Activated T-cell treated with anti-CD3 and anti-CD28 coated beads, Interleukin-2, amount 50 U/mL, for 1 hour (primary cell): Measurements from ENCODE around the gene SCNM1.

ENCODE experiments used
- DNase-seq: peaks from one replicate; pipeline ENCODE4 v3.0.0-alpha.2; 2020

SCNM1 gene, protein sequence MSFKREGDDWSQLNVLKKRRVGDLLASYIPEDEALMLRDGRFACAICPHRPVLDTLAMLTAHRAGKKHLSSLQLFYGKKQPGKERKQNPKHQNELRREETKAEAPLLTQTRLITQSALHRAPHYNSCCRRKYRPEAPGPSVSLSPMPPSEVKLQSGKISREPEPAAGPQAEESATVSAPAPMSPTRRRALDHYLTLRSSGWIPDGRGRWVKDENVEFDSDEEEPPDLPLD

DNA sequence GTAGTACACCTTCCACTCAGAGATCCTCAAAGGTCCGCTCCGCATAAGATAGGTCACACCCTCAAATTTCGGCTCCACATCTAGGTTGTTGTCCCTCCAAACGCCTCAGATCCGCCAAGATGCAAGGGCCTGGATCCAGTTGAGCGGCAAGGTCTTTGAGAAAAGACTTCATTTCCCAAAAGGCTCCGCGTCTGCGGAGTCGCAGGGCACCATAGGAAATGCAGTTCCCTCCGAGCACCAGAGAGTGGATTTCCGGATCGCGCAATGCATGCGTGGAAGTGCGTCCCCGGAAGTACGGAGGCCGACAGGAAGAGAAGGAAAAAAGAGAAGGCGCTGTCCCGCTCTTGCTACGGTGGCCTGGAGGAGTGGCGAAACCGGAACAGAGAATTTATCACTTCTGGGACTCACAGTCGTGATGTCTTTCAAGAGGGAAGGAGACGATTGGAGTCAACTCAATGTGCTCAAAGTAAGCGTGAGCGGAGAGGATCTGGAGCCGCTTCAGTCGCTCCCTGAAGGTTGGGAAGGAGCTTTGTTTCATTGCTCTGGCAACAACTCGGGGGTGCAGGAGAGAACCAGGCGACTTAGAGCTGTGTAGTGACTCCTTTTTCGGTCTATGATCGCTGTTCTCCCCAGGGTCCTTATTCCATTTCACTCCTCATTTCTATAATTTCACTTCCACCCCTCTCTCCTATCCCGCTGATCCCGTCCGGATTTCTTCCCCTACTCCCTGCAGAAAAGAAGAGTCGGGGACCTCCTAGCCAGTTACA is at the start of gene SCNM1, which contains the start of gene LYSMD1:
SCNM1 (plus strand) TSS at position 407 of the 767 bp plus-strand sequence; CDS start at position 416, 9 bp downstream.
LYSMD1 (minus strand) TSS at position 165 of the 767 bp plus-strand sequence. CDS start 644 bp downstream, outside the sequence.
- DNase-seq = peak; percentile 90

DNA sequence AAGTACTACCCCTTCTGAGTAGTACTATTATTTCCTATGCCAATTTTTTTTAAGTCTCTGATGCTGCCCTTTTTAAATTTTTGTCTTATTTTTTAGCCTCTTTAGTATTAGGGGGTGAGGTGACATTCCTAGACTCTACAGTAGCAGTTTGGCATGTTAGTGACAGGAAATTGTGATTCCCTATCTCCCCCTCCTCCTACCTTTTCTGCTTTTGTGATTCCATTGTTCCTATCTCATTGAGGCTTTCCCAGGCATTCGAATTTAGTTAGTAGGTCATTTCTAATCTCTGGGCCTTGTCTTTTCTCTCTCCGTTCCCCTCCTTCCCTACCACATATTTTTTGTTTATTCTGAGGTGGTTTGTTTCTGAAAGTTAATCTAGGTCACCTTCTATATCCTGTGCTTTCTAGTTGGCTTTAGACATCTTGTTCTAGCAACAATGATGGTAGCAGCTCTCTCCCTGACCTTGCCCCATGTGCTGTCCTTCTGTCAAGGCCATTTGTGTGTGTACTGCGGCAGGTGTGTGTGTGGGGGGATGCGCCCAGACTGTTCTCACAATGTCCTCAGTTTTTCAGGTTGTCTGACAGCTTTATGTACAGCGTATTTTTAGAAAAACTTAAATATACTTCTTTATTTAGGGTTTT is 41.1 kb upstream of the SCNM1 start:
- no peak for DNase-seq

DNA sequence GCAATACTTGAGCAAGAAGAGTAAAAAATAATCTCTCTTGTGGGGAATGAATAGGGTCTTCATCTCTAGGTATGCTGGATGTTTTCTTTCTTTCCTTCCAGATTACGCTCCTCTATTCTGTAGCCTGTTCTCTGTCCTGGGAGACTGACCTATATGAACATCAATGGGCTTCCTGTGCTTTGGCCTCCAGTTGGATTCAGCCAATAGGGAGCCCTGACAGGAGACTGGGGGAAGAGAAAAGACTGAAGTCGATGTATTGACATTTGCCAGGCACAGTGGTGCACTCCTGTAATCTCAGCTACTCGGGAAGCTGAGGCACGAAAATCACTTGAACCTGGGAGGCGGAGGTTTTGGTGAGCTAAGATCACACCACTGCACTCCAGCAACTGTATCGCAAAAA is 37.1 kb upstream of the SCNM1 start:
- no peak for DNase-seq

DNA sequence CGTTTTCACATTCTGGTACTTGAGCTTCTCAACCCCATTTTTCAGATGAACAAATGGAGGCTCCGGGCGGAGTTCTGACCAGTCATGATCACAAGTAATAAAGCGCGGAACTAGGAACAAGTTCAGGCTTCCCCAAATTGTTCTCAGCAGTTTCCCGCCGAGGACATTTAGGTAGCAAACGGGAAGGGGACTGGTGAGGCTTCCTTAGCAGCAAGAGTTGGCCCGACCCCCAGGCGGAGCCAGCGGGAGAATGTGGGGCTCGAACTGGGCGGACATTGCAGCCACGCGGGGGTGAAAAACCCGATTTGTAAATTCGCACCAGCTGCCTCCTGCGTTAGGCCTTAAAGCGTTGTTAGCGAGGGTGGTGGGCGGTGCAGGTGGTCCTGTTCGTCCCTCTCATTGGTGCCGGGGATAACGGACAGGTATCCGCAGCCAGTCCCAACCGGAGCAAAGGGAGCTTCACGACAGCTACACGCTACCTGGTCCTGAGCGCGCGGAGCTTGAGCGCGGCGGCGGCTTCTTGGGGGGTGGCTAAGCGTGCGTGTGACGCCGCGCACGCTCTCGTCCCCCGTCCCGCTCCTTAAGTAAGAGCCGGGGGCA is 34.9 kb upstream of the SCNM1 start:
- DNase-seq = peak; percentile 76

DNA sequence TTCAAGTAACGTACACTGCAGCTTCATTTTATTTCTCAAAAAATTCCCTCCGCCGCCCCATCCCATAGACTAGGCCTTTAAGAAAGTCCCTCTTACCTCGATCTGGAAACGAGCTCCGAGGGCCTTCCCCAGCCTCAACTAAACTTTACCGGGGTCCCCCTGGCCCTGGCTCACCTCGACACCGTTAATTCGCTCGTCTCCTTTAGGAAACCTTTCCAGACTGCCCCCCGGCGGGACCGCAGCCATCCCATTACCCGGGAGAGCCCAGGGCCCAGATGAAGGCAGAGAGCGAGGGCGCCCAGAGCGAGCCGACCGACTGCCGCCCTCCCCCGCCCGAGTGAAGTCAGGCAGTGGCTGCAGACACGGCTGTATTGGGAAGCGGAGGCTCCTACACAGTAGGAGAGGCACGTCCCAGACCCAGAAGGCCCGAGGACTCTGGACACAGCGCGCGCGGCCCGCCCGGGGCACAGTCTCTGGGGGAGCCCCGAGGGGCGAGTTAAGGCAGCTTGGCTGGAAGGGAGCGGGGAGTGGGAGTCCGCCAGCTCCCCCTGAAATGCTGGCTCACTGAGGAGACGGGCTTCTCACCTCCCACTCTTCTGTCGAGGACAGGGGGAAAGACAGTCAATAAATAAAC is 34.1 kb upstream of the SCNM1 start:
- no peak for DNase-seq

DNA sequence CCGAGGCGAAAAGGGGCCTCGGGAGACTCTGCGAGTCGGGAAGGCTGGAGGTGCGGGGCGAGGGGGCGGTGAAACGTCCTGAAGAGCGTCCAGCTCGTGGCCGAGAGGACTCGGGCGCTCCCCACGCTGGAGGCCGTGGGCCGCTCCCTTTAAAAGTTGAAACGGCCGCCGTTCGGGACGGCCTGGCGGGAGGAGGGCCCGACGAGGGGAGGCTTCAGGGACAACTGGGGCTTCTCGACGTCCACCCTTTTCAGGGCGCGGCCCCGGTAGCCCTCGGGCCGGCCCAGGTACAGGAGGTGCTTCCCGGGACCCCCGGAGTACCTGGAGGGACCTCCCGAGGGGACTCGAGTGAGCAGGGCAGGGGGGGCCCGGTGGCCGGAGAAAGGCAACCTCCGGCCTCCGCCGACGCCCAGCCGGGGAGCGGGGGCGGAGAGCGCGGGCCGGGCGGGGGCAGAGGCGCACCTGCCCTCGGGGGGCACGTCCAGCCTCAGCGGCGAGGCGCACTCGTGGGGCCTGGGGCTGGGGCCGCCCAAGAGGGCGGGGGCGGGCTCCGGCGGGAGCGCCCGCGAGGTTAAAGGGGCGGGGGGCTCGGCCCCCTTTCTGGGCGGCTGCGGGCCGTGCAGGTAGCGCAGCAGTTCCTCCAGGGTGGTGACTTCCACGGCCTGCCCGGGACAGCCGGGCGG is 33.5 kb upstream of the SCNM1 start:
- no peak for DNase-seq

DNA sequence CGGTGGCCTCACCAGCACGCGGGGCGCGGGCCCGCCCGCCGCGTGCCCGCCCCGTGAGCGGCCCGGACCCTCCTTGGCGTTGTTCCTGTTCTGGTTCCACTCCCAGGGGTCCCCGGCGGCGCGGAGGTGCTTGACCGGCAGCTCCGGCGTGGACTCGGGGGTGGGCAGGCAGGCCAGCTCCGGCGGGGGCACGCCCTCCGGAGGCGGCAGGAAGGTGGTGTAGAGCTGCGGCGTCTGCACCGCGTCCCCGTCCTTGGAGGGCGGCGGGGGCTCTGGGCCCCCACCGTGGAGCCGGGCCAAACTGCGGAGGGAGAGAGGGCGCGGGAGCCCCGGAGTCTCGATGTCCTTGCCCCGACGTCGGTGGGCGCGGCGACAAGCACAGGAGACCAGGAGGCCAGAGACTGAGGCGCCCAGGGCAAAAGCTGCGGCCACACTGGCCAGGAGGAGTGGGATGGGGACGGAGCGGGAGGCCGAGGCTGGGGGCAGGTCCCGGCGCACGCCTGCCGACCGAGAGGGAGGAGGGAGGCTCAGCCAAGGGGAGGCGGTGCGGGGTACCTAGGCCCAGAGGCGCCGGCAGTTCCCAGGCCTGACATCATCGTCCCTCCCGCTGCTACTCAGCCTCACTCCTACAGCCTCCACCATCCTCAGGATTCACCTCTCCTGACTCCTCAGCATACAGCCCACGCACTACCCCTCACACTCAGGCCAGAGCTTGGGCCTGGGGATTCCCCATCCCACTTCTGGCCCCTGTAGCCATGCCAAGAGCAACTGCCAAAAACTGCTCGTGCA is 32.7 kb upstream of the SCNM1 start:
- no peak for DNase-seq

DNA sequence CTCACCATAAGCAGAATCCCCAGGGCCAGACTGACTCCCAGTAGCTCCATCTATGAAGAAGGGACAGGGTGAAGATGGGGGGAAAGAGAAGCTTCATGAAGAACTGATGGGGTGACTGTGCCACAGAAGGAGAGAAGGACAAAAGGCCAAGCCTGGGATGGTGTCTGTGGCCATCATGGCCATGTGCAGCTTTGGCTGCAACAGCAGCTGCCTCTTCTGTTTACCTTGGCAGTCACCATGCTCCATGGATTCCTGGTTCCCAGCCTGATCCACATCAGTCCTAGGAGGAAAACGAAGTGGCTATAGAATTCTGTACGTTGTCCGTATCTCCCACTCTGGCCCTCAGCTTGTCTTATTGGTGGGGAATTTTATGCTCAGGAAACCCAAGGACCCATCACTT is 31.5 kb upstream of the SCNM1 start:
- DNase-seq = no peak

DNA sequence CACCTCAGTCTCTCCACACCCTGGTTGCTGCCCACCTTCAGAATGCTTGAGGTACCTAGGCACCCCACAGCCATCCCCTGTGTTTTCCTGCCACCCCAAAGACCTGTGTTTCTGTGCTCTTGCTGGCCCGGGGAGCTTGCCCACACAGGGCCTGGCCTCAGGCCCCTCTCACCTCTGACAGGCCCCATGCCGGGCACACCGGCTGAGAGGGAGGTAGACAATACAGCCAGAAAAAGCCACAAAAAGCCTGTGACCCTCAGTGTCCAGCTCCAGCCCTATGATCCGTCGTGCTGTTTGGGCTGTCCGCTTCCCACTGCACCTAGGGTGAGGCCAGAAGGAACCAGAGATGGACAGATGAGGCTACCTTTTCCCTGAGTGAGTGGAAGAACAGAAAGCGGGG is 31.0 kb upstream of the SCNM1 start:
- no peak for DNase-seq

DNA sequence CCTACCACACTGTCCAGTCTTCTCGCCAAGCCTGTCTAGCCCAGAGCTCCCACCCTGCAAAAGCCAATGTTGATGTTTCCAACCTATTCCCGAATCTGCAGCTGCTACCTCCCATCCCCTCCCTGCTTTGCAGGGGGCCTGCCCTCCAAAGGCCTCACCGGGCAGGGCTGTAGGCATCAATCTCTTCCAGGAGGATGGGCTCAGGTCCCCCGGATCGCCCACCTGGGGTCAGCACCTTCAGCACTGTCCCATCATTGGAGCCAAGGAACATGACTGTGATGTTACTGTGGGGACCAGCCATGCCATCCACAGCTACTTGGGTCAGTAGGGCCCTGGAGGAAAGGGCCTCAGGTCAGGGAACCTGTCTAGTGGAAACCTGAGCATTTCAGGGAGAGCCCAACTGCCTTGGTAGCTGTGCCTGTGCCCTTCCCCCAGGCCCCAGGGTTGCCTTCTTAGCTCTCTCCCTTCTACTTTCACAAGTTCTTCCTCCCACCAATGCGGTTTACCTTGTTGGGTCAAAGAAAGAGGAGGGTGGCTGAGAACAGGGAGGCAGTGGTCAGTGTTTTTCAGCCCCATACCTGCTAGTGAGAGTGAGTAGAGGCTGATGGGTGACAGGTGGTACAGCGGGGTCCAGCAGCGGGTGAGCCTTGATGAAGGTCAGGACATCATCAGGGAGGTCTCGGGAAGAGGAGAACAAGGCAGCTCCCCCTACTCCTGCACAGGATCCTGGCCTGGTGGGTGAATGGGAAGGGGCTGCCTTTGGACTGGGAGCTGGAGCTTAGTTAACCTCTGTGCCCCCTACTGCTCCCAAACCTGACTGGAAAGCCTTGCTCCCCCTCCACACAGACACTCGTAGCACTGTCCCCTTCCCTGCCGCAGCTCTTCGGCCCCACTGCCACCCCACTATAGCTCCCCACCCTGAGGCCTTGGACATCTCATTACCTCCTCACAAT is 30.2 kb upstream of the SCNM1 start:
- no peak for DNase-seq

DNA sequence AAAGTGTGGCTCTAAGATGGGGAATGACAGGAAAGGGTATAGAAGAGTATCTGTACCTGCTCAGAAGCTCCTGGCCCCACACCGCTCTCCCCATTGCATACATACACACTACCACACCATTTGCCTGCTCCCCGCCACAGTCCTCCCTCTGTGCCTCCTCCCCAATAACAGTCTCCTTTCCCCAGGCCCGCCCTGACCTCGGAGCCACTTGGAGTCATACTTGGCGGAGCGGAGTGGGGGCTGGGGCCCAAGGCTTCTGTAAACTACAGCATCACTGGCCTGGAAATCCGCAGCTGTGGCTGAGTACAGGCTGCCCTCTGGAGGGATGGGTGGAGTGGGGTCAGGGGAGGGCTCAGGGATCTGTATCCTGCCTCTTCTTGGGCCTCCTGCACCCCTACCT is 28.2 kb upstream of the SCNM1 start:
- DNase-seq = no peak

DNA sequence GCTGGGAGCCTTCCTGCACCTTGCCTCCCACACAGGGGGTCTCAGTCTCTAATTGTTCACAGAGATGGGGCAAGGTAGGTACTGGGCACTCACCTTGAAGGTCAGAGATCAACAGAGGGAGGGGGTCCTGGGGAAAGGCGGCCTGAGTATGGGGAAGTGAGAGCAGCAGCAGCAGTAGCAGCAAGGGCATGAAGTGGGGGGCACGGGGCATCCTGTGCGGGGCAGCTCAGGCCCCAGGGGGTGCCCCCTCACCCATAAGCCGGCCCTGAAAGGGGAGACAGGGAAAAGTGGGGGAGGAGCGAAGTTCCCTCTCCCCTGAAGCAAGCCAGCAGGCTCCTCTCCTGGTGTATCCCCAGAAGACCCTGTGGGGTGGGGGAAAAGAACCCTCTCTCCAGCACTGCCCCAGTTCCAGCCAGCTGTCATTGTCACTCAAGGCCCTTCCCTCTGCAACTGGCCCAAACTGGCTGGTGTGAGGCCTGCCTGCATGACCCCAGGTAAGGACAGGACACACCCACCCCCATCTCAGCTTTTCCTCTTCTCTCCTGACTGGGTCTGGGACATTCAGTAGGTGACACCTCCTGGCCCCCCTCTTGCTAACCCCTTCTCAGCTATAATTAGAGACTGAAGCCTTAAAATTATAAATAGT is 23.4 kb upstream of the SCNM1 start:
- DNase-seq = no peak

DNA sequence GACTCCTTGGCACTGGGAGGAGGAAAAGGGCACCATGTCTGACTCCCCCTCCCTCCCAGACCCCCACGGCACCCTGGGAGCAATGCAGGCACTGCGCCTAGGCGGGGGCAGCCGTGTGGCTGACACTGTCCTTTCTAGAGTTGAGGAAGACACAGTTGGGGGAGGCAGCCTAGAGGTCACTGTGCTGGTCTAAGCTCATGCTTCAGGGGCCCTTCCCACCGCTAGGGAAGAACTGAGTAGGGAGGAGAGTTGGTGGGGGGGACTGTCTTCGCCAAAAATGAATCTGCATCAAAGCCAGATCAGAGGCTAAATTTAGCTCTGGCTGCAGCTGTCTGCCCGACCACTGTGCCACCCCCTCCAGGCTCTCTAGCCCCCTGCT is 22.9 kb upstream of the SCNM1 start:
- no peak for DNase-seq

DNA sequence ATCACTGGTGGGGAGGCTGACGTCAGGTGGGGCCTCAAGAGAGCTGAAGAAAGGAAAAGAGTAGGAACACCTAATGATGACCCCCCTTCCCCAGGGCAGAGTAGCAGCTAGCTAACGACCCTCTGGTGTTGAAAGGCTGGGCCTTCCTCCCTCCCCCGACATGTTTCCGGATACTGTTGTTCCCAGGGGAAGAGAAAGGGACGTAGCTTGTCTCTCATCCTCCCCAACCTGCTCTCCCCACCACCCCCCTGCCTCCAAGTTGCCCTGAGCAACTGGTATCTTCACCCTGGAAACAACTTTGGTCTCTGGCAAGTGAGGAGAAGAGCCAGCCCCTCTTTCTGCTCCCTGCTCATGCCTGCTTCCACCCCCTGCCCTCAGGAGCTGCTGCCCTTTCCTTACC is 22.0 kb upstream of the SCNM1 start:
- no peak for DNase-seq

DNA sequence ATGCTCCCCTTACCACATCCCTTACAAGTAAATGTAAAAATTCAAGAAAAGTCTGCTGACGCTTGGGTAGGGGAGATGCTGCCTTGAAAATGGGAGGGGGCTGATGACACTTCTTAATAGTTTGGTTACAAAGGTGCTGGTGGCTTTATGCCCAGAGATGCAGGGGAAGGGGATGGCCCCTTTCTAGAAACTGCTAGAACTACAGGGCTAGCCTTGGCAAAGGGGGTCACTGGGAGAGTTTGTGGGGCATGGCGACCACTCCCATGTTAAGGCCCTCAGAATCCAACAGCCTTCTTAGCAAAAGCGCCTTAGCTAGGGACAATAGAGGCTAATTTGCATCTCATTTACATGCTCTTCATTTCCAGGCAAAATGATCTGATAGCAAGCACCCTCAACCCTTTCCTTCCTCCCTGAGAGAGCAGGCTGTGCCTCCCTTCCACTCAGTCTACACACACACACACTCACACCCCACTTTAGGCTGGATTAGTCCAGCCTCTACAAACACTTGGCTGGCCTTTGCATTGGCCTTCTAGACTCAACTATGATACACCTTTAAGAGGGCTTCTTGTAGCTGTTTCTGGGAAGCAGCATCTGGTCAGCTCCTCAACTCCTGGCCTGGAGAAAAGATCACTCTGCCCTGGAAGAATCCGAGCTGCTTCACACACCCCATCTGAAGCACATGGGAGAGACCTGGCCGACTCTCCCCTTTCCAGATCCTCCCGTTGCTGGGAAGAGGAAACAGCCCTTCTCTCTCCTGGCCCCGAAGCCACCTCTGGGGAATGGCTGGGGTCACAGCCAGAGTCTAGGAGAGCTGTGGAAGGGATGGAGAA is 21.3 kb upstream of the SCNM1 start:
- no peak for DNase-seq

DNA sequence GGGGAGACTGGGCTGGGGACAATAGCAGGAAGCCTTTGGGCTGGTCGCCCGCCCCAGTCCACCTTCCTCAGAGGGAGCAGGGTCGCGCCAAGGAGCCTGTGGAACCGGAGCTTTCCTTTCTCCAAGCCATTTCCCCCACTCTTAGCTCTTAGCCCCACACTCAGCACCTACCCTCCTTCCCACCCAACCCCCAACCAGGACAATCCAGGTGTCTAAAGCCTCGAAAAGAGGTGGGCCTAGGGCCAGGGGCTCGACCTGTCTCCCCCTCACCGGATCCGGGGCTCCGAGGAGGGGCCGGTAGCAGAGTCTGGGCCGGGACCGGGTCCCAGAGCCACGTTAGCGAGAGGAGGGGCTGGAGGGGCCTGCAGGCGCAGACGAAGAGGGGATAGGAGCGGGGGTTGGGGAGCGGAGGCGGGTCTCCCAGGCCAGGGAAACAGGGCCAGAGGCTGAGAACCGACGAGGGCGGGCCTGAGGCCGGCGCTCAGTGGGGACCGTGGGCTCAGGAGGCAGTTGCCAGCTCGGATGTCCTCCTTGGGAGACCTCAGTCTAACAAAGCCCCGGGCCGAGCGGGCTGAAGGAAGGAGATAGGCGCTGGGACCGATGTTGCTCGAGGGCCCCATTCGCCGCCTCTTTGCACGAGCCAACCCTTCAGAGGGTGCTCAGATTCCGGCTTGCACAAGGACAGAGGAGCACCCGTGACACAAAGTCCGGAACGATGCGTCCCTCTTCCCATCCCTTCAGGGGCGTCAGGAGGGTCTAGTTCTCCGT is 20.5 kb upstream of the SCNM1 start:
- DNase-seq = peak; percentile 38

DNA sequence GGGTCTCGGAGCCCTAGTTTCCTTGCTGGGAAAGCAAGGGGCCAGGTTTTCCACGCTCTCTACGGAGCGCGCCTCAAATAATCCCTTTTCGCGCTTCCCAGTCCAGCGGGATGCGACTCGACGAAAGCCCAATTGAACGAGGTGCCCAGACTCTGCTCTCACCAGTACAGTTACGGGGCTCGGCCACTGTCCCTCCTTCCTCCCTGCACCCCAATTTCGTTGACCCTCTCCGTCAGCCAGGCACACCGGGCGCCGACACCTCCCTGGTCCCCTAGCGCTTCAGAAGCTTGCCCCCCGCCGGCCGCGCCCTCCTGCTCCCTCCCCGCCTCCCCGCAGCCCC is 19.9 kb upstream of the SCNM1 start:
- DNase-seq = no peak

DNA sequence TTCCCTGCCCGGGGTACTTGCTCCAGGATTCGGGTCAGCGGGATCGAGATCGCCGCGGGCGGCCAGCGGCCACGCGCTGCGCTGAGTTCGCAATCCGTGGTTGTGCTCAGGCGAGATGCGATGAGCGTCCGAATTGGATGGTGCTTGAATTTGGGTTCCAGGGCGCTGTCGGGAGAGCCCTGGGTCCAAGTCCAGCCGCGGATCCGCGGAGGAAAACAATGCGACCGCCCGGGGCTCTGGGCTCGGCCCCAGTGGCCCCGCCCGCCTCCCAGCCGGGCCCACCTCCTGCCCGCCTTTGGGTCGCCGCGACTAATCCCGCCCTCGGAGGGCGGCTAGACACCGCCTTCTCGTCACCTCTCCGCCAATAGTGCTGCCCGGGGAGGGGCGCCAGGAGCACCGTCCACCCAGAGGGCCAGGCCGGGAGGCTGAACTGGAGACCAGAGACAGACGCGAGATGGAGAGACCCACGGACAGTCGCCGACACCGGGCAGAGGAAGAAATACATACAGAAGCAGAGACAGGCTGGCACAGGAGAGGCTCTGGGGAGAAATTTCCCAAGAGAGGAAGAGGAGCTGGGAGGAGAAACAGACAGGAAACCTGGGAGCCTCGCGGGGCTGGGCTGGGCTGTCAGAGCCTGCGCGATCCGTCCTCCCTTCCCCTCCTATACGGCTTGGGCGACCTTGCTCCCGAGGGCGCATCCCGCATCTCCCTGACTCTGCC is 19.4 kb upstream of the SCNM1 start, which contains the start of gene SEMA6C:
SEMA6C (minus strand) TSS at position 220 of the 720 bp plus-strand sequence. CDS start 4,010 bp downstream, outside the sequence.
- peak; percentile 86 for DNase-seq
